GM06990 (cell line): ENCODE measurements around the gene GALNT13.

ENCODE experiments used
- DNase-seq: peaks from one replicate; pipeline ENCODE4 v3.0.0-alpha.2; 2011; ENCODE audit not compliant: insufficient read length; ENCODE audit errors: extremely low read depth
- H3K27me3 ChIP-seq: replicated peaks from 2 replicates; pipeline ENCODE4 v1.6.0; 2011; ENCODE audit warnings: low read length; ENCODE audit not compliant: control insufficient read depth, insufficient read depth
- H3K36me3 ChIP-seq: 2 replicates; pipeline ENCODE4 v1.5.1; 2011; ENCODE audit warnings: low read length; ENCODE audit not compliant: control insufficient read depth, insufficient read depth
- H3K4me3 ChIP-seq: replicated peaks from 2 replicates; pipeline ENCODE4 v1.5.1; 2011; ENCODE audit warnings: low read depth, mild to moderate bottlenecking, control low read depth, low read length
- CTCF ChIP-seq: IDR thresholded peaks from 2 replicates; pipeline ENCODE4 v1.5.1; 2011; ENCODE audit warnings: low read length, control low read depth, mild to moderate bottlenecking, inconsistent platforms; ENCODE audit not compliant: insufficient read depth, poor library complexity, severe bottlenecking

GALNT13 gene

GRCh38 chr2:154203206-154203605, 331.5 kb downstream of the GALNT13 start:
- DNase-seq: no peak
- Histone ChIP-seq H3K4me3 (no peak overlapping the region), H3K27me3 (no peaks in the 10 kb centered on the region), H3K36me3 (no peaks in the 10 kb centered on the region)
- TF ChIP-seq CTCF: no peak

GRCh38 chr2:154203902-154204301, 332.2 kb downstream of the GALNT13 start:
- Histone ChIP-seq H3K27me3 (no peaks in the 10 kb centered on the region), H3K4me3 (no peak overlapping the region), H3K36me3 (no peaks in the 10 kb centered on the region)
- DNase-seq: no peak
- TF ChIP-seq CTCF: no peak

- Histone ChIP-seq H3K4me3 (no peak overlapping the region), H3K27me3 (no peaks in the 10 kb centered on the region), H3K36me3 (no peaks in the 10 kb centered on the region)
- no peak for TF ChIP-seq CTCF
- no peak for DNase-seq
These were observed 335.7 kb downstream of the GALNT13 start for GRCh38 chr2:154207288-154208047.

- H3K27me3 ChIP-seq: no peaks in the 10 kb centered on the region
- no peak overlapping the region for H3K4me3 ChIP-seq
- DNase-seq: no peak
- no peak for TF ChIP-seq CTCF
- no peaks in the 10 kb centered on the region for H3K36me3 ChIP-seq
These were observed 352.0 kb downstream of the GALNT13 start for GRCh38 chr2:154223726-154224125.

GRCh38 chr2:154226931-154227330, 355.2 kb downstream of the GALNT13 start:
- TF ChIP-seq CTCF: no peak
- no peak for DNase-seq
- Histone ChIP-seq H3K36me3 (no peaks in the 10 kb centered on the region), H3K27me3 (no peaks in the 10 kb centered on the region), H3K4me3 (no peak overlapping the region)
